ENCODE data around the gene GSTT2.

- no peak for TF ChIP-seq POLR2AphosphoS5 (IDR thresholded peaks at IDR 0.05; ENCODE audit: insufficient read depth, low read depth, low read length)
- no peak for TF ChIP-seq CTCF (IDR thresholded peaks at IDR 0.05; ENCODE audit: extremely low read depth in 1 of 2, insufficient read depth in 1 of 2, low read depth in 1 of 2, low read length in 2 of 2)
- TF ChIP-seq EZH2 (IDR thresholded peaks at IDR 0.05; ENCODE audit: borderline replicate concordance, low read depth, low read length, severe bottlenecking): no peak
- no peak for TF ChIP-seq POLR2A (IDR thresholded peaks at IDR 0.05; ENCODE audit: low read depth, low read length)
- TF ChIP-seq JUN (IDR thresholded peaks at IDR 0.05; ENCODE audit: borderline replicate concordance, insufficient read depth, insufficient read length, low read depth): no peak
- no peak for TF ChIP-seq FOS (IDR thresholded peaks at IDR 0.05; ENCODE audit: borderline replicate concordance, insufficient read depth, low read length)
Measured at GRCh38 chr22:24027991-24028390, 48.1 kb downstream of the GSTT2 start.

All from endothelial cell of umbilical vein (primary cell).